NT2/D1 (cell line): ENCODE data around the gene VARS1.
A peak's percentile ranks its signal among the peaks of the same experiment; 100 is the strongest.
"Not testable (repeated sequence)": the region's sequence is repeated elsewhere in the genome, so short reads cannot be mapped to it uniquely, and the experiment has no call there.

ENCODE experiments used
- DNase-seq: peaks from one replicate; pipeline ENCODE4 v3.0.0-alpha.2; 2011; ENCODE audit warnings: low read depth, low spot score
- H3K27me3 ChIP-seq: 2 replicates; pipeline ENCODE4 v1.6.0; 2011; ENCODE audit warnings: mild to moderate bottlenecking; ENCODE audit not compliant: insufficient read length, insufficient read depth
- H3K36me3 ChIP-seq: 2 replicates; pipeline ENCODE4 v1.6.1; 2011; ENCODE audit warnings: mild to moderate bottlenecking, low read length, mixed read lengths; ENCODE audit not compliant: insufficient read depth, insufficient read length
- H3K4me1 ChIP-seq: 2 replicates; pipeline ENCODE4 v1.5.1; 2011; ENCODE audit not compliant: insufficient read depth, insufficient read length
- H3K4me3 ChIP-seq: 2 replicates; pipeline ENCODE4 v1.5.1; 2011; ENCODE audit warnings: low read depth; ENCODE audit not compliant: insufficient read length
- H3K9ac ChIP-seq: 2 replicates; pipeline ENCODE4 v1.6.0; 2011; ENCODE audit warnings: low read depth; ENCODE audit not compliant: insufficient read length
- H3K9me3 ChIP-seq: 2 replicates; pipeline ENCODE4 v1.5.1; 2011; ENCODE audit warnings: mild to moderate bottlenecking, low read length; ENCODE audit not compliant: insufficient read depth
- SUZ12 ChIP-seq: IDR thresholded peaks from 2 replicates; pipeline ENCODE4 v1.6.1; 2011; ENCODE audit not compliant: insufficient read length, insufficient read depth; ENCODE audit errors: extremely low read depth
- YY1 ChIP-seq: IDR thresholded peaks from 2 replicates; pipeline ENCODE4 v1.6.1; 2011; ENCODE audit not compliant: insufficient read length, insufficient read depth
- ZNF274 ChIP-seq: IDR thresholded peaks from 2 replicates; pipeline ENCODE4 v1.6.1; 2011; ENCODE audit warnings: mild to moderate bottlenecking, low read depth, low read length

The VARS1 gene

DNA sequence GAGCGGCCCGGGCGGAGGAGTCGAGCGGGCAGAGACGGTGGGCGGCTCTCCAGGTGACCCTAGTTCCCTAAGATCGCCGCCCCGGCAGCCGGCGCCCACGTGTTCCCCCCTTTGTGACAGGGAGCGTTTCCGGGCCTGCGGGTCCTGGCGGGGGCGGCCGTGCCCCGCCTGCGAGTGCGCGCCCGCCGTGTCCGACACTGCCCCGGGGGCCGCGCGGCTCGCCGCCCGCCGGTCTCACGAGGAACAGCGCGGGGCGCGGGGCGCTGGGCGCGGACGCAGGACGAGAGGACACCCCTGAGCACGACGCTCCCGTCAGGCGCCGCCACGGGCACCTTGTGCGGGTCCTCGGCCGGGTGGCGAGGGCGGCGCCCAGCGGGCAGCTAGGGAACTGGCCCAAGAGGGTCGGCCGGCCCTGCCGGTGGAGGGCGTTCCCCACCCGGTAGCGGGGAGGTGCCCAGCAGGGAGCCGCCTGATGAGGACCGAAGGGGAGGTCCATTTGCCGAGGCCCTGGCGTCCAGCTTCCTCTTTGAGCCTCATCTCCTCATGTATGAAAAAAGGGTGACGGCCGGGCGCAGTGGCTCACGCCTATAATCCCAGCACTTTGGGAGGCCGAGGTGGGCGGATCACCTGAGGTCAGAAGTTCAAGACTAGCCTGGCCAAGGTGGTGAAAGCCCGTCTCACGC lies at the start of gene VARS1:
TSS of gene VARS1 (minus strand) at position 137 of the 683 bp plus-strand sequence. CDS start 535 bp downstream, outside the sequence.
- peak within 1 kb of the TSS; percentile 97 for H3K9ac ChIP-seq
- peaks cover 2% of the 10 kb centered on the region for H3K4me1 ChIP-seq
- DNase-seq: peak; percentile 77
- no peaks in the 10 kb centered on the region for H3K27me3 ChIP-seq
- TF ChIP-seq YY1: no peak
- TF ChIP-seq ZNF274: no peak
- no peak for TF ChIP-seq SUZ12
- peak within 1 kb of the TSS; percentile 94 for H3K4me3 ChIP-seq
- H3K36me3 ChIP-seq: peaks cover 44% of the 10 kb centered on the region
- no peaks in the 10 kb centered on the region for H3K9me3 ChIP-seq

DNA sequence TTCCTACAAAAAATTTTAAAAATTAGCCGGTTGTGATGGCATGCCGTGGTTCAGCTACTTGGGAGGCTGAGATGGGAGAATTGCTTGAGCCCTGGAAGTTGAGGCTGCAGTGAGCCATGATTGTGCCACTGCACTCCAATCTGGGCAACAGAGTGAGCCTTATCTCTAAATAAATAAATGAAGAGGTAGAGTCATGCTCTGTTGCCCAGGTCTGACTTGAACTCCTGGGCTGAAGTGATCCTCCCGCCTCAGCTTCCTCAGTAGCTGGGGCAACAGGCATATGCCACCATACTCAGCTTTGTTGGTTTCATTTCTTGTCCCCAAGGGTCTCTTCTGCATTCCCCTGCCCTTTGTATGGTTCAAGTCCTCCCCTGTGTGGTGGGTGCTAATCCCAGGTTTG lies 49.0 kb upstream of the VARS1 start:
- H3K9ac ChIP-seq: no peak overlapping the region
- no peak for TF ChIP-seq ZNF274
- TF ChIP-seq YY1: no peak
- TF ChIP-seq SUZ12: no peak

DNA sequence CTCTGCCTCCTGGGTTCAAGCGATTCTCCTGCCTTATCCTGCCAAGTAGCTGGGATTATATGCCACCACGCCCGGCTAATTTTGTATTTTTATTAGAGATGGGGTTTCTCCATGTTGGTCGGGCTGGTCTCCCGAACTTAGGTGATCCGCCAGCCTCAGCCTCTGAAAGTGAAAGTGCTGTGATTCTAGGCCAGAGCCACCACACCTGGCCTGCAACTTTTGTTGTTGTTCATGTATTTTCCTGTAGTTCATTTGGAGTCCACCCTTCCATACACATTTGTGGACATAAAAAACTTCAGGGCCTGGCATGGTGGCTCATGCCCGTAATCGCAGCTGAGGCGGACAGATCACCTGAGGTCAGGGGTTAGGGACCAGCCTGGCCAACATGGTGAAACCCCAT lies 46.5 kb upstream of the VARS1 start:
- H3K4me1 ChIP-seq: no peaks in the 10 kb centered on the region
- H3K36me3 ChIP-seq: peaks cover 58% of the 10 kb centered on the region
- no peak overlapping the region for H3K4me3 ChIP-seq
- no peak for TF ChIP-seq YY1
- TF ChIP-seq ZNF274: no peak
- TF ChIP-seq SUZ12: no peak
- H3K27me3 ChIP-seq: no peaks in the 10 kb centered on the region
- no peaks in the 10 kb centered on the region for H3K9me3 ChIP-seq
- no peak for DNase-seq
- H3K9ac ChIP-seq: no peak overlapping the region

More for the DNA sequence above, 49.0 kb upstream of the VARS1 start:
- Histone ChIP-seq H3K27me3 (no peaks in the 10 kb centered on the region), H3K4me3 (no peak overlapping the region), H3K36me3 (peaks cover 34% of the 10 kb centered on the region), H3K9me3 (no peaks in the 10 kb centered on the region), H3K4me1 (no peaks in the 10 kb centered on the region)
- DNase-seq: no peak

DNA sequence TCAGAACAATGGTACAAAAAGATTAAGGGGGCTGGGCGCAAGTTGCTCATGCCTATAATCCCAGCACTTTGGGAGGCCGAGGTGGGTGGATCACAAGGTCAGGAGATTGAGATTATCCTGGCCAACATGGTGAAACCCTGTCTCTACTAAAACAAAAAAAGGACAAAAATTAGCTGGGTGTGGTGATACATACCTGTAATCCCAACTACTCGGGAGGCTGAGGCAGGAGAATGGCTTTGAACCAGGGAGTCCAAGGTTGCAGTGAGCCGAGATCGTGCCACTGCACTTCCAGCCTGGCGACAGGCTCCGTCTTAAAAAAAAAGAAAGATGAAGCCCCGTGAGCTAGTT lies 44.2 kb upstream of the VARS1 start:
- DNase-seq, H3K4me1 ChIP-seq, H3K9ac ChIP-seq, H3K27me3 ChIP-seq, H3K4me3 ChIP-seq, H3K9me3 ChIP-seq: not testable (repeated sequence)
- H3K36me3 ChIP-seq: peaks cover 72% of the 10 kb centered on the region

DNA sequence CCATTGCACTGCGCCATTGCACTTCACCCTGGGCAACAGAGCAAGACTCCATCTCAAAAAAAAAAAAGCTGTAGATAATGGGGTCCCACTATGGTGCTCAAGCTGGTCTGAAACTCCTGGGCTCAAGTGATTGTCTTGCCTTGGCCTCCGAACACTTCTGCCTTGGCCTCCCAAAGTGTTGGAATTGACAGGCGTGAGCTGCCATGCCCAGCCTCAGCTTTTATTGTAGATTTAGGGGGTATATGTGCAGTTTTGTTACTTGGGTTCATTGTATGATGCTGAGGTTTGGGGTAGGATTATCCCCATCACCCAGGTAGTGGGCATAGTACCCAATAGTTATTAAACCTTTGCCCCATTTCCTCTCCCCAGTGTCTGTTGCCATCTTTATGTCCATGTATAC lies 43.4 kb upstream of the VARS1 start:
- H3K4me3 ChIP-seq: no peak overlapping the region

DNA sequence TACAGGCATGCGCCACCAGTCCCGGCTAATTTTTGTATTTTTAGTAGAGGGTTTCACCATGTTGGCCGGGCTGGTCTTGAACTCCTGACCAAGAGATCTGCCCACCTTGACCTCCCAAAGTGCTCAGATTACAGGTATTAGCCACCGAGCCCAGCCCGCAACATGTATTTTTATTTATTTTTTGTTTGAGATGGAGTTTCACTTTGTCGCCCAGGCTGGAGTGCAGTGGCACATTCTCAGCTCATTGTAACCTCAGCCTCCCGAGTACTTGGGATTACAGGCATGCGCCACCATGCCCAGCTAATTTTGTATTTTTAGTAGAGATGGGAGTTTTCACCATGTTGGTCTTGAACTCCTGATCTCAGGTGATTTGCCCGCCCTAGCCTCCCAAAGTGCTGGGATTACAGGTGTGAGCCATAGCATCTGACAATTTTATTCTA lies 42.6 kb upstream of the VARS1 start:
- H3K36me3 ChIP-seq: peaks cover 65% of the 10 kb centered on the region
- not testable (repeated sequence) for H3K9me3 ChIP-seq, DNase-seq, H3K9ac ChIP-seq, H3K27me3 ChIP-seq, H3K4me1 ChIP-seq
- peak overlapping the region; percentile 95 for H3K4me3 ChIP-seq

More for the DNA sequence above, 43.4 kb upstream of the VARS1 start:
- no peaks in the 10 kb centered on the region for H3K4me1 ChIP-seq
- no peaks in the 10 kb centered on the region for H3K27me3 ChIP-seq
- H3K9ac ChIP-seq: no peak overlapping the region
- H3K36me3 ChIP-seq: peaks cover 65% of the 10 kb centered on the region
- TF ChIP-seq SUZ12: no peak
- TF ChIP-seq ZNF274: no peak
- no peak for TF ChIP-seq YY1
- no peak for DNase-seq
- no peaks in the 10 kb centered on the region for H3K9me3 ChIP-seq

DNA sequence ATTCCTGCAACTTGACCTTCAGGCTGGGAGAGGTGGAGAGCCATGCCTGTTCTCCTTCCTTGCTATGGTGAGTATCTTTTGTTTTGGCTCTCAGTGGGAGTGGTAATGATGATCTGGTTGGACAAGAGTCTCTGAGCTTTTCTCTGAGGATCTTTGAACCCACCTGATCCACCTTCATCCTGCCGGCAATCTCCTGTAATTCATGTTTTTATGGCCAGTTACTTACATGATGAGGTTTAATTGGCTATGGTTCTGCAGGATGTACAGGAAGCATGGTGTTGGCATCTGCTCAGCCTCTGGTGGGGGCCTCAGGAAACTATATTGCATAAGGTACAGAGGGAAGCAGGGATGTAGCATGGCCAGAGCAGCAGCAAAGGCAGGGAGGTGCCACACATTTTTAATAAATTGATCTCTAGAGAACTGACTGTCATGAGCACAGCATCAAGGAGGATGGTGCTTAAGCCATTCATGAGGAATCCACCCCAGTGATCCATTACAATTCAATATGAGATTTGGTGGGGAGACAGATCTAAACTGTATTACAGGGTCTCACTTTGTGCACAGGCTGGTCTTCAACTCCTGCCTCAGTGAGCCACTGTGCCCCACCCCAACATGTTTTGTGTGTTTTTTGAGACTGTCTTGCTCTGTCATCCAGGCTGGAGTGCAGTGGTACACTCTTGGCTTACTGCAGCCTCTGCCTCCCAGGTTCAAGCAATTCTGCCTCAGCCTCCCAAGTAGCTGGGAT lies 42.0 kb upstream of the VARS1 start:
- Histone ChIP-seq H3K9me3 (no peaks in the 10 kb centered on the region), H3K4me1 (no peaks in the 10 kb centered on the region)

More for the DNA sequence above, 42.0 kb upstream of the VARS1 start:
- Histone ChIP-seq H3K36me3 (peaks cover 62% of the 10 kb centered on the region), H3K9ac (peak overlapping the region; percentile 100), H3K4me3 (peak overlapping the region; percentile 95), H3K27me3 (no peaks in the 10 kb centered on the region)
- TF ChIP-seq SUZ12 (no peak), YY1 (no peak), ZNF274 (no peak)
- no peak for DNase-seq
